GM12873 (cell line): ENCODE measurements around the gene ABCC6.

Source experiments
- CTCF ChIP-seq: IDR thresholded peaks from 2 replicates; pipeline ENCODE4 v1.5.1; 2012; ENCODE audit warnings: low read depth, mild to moderate bottlenecking, moderate library complexity, low read length, control low read depth; ENCODE audit not compliant: insufficient read depth; ENCODE audit errors: missing control alignments

Gene ABCC6

DNA sequence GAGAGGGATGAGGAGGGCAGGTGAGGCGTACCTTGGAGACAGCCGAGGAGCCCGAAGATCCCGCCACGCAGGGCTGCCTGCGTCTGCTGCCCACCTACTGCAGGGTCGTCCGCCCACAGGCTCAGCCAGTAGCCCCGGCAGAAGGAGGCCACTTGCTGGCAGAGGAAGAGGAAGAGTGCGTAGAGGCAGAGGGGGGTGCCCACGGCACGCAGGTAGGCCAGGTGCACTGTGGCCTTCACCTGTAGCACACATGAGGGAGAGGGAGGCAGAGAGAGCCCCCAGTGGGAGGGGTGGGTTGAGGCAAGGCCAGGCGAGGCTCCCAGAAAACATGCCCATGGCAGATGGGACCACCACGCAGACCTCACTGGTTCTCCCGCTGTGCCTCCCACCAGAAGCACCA, 53.7 kb downstream of the ABCC6 start:
- TF ChIP-seq CTCF, result no peak

- no peak for TF ChIP-seq CTCF
Observed at GRCh38 chr16:16168431-16168830, 54.9 kb downstream of the ABCC6 start.

- TF ChIP-seq CTCF, result no peak
Observed at GRCh38 chr16:16167927-16168326, 55.4 kb downstream of the ABCC6 start.

GRCh38 chr16:16166949-16167348, 56.3 kb downstream of the ABCC6 start:
- no peak for TF ChIP-seq CTCF

GRCh38 chr16:16166085-16166484, 57.2 kb downstream of the ABCC6 start:
- no peak for TF ChIP-seq CTCF

DNA sequence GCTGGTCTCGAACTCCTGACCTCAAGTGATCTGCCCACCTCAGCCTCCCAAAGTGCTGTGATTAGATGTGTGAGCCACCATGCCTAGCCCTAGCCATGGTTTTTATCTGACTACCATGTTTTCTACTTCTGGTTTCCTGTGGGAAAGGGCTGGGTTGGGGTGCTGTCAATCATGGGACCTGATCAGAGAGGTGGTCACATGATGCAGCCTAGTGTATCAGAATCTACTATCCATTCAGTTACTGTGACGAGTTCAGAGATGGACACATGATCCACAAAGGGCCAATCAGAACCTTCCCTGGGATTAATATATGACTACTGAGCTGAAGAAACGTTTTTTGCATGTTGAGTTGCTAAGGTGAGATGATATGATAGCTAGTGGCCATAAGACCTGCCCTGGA, 59.1 kb downstream of the ABCC6 start:
- no peak for TF ChIP-seq CTCF

DNA sequence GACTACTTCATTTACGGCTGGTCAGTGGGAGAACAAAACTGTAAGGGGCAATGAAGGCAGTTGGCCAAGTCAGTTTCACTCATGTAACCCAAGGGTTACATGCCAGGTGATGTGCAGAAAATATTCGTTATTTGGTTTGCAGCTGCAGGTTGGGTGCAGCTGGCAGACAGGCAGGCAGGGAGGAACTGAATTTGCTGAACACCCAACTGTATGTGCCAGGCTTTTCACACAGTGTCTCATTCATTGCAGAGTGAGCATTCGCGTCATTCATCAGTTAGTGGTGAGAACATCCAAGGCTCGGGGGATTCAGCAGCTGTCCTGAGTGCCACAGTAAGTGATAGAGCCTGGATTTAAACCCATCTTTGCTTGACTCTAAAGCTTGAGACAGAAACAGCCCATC, 59.7 kb downstream of the ABCC6 start:
- no peak for TF ChIP-seq CTCF
